Measurements from ENCODE around the gene ADORA1. TPM values are rescaled to one million over a fixed set of nuclear protein-coding genes. Genes with fewer than 3 reads are reported as not detected.

The ADORA1 gene
- total RNA-seq, 2 experiments from 2014 or later: not detected

DNA sequence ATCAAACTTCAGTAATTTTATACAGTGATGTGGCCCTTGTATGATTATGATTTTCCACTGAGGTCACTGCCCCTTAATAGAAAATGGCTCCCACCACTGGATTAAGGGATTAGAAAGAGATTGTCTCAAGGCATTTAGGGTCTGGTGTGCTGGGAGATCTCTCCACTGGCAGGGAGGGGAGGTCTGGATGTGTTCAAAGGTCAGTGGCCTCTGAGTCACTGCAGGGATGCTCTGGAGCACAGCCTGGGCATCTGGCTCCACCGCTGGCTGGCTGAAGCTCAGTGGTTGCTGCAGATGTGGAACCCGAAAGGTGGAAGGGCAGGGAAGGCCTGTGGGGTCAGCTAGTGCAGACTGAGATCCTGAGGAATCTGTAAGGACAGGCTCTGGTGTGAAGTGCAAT is 77.2 kb downstream of the ADORA1 start:
- intact Hi-C loops (cut with micrococcal nuclease; ENCODE audit: unreplicated experiment): no loop called here
- Histone ChIP-seq H4K20me1 (ENCODE audit: insufficient read depth, low read length) (no peaks in the 10 kb centered on the region), H3K9me3 (ENCODE audit: low read length) (no peaks in the 10 kb centered on the region; the same call in 1 of the 2 replicates), H3K36me3 (ENCODE audit: insufficient read depth, low read length) (no peaks in the 10 kb centered on the region), H3K4me3 (ENCODE audit: low read depth, low read length, poor library complexity, severe bottlenecking) (no peak overlapping the region), H3K4me2 (ENCODE audit: low read length) (no peak overlapping the region), H3K9me2 (ENCODE audit: insufficient read depth, low read length) (no peaks in the 10 kb centered on the region), H2AFZ (ENCODE audit: low read length) (no peak overlapping the region), H3K4me1 (ENCODE audit: insufficient read depth, low read length, poor library complexity, severe bottlenecking) (no peaks in the 10 kb centered on the region), H3K27ac (ENCODE audit: low read depth, low read length, poor library complexity, severe bottlenecking) (no peak overlapping the region), H3K79me2 (ENCODE audit: insufficient read depth, low read depth, low read length) (no peaks in the 10 kb centered on the region)
- ChIA-PET CTCF (ENCODE audit: unreplicated experiment) (no interaction called here), POLR2A (no interaction called here)
- BruUV-seq (replicated peaks): no TSS peak
- no peak for TF ChIP-seq EZH2phosphoT487 (IDR thresholded peaks at IDR 0.05; ENCODE audit: borderline replicate concordance, low read depth, low read length)
- TF ChIP-seq, protein P1, sequence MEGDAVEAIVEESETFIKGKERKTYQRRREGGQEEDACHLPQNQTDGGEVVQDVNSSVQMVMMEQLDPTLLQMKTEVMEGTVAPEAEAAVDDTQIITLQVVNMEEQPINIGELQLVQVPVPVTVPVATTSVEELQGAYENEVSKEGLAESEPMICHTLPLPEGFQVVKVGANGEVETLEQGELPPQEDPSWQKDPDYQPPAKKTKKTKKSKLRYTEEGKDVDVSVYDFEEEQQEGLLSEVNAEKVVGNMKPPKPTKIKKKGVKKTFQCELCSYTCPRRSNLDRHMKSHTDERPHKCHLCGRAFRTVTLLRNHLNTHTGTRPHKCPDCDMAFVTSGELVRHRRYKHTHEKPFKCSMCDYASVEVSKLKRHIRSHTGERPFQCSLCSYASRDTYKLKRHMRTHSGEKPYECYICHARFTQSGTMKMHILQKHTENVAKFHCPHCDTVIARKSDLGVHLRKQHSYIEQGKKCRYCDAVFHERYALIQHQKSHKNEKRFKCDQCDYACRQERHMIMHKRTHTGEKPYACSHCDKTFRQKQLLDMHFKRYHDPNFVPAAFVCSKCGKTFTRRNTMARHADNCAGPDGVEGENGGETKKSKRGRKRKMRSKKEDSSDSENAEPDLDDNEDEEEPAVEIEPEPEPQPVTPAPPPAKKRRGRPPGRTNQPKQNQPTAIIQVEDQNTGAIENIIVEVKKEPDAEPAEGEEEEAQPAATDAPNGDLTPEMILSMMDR (conservative IDR thresholded peaks at IDR 0.05; ENCODE audit: low read length): no peak
- DNase-seq (ENCODE audit: low spot score): no peak

DNA sequence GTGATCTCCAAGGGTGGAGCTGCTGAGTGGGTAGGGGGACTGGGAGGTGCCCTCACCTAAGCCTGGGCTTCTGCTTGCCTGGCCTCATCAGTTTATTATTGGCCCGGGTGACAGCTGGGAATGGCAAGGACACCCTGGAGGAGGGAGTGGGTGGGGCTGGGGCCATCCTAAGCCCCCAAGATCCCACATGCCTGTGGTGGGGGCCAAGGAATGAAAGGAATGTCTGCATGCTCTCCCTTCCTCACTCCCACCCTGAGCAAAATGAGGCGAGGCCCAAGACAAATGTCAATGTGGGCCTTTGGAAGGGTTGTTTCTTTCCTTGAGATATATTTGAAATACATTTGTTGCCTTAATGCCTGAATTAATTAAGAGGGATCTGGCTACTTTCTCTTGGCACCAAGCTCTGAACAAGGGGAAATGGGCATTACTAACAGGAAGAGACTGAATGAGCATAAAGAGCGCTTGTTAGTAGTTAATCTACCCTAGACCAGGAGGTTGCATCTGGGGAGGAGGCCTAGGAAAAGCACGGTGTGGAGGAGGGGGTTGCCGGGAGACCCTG is 78.7 kb downstream of the ADORA1 start:
- H3K4me1 ChIP-seq (ENCODE audit: insufficient read depth, low read length, poor library complexity, severe bottlenecking): no peaks in the 10 kb centered on the region

DNA sequence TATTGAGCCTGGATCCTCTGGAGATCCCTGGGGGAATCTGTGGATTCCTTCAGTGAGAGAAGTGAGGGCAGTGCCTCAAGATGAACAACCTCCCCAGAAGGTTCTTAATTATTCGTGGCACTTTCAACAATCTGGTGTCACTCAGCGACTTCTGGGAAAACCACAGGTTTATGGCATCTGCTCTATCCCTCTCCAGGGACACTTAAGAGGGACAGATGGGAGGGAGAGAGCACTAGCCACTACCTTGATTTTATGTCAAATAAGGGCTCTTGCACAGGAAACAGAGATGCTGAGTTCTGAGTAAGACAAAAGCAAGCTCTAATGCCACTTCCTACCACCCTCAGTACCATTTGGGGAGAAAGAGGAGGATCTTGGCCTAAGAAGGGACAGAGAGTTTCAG is 80.2 kb downstream of the ADORA1 start:
- intact Hi-C loops (cut with micrococcal nuclease; ENCODE audit: unreplicated experiment): no loop called here

More for the DNA sequence above, 78.7 kb downstream of the ADORA1 start:
- no TSS peak for BruUV-seq (replicated peaks)
- CTCF ChIA-PET (ENCODE audit: unreplicated experiment): no interaction called here
- POLR2A ChIA-PET: no interaction called here
- no peak for TF ChIP-seq EZH2phosphoT487 (IDR thresholded peaks at IDR 0.05; ENCODE audit: borderline replicate concordance, low read depth, low read length)
- TF ChIP-seq, protein P1 (conservative IDR thresholded peaks at IDR 0.05; ENCODE audit: low read length): no peak
- Histone ChIP-seq H3K27ac (ENCODE audit: low read depth, low read length, poor library complexity, severe bottlenecking) (no peak overlapping the region), H3K9me3 (ENCODE audit: low read length) (no peaks in the 10 kb centered on the region; the same call in 1 of the 2 replicates), H3K36me3 (ENCODE audit: insufficient read depth, low read length) (no peaks in the 10 kb centered on the region), H3K79me2 (ENCODE audit: insufficient read depth, low read depth, low read length) (no peaks in the 10 kb centered on the region), H2AFZ (ENCODE audit: low read length) (no peak overlapping the region), H3K4me3 (ENCODE audit: low read depth, low read length, poor library complexity, severe bottlenecking) (no peak overlapping the region), H4K20me1 (ENCODE audit: insufficient read depth, low read length) (no peaks in the 10 kb centered on the region), H3K4me2 (ENCODE audit: low read length) (no peak overlapping the region), H3K9me2 (ENCODE audit: insufficient read depth, low read length) (no peaks in the 10 kb centered on the region)
- DNase-seq (ENCODE audit: low spot score): no peak
- intact Hi-C loops (cut with micrococcal nuclease; ENCODE audit: unreplicated experiment): no loop called here

More for the DNA sequence above, 80.2 kb downstream of the ADORA1 start:
- no peak for DNase-seq (ENCODE audit: low spot score)
- Histone ChIP-seq H3K36me3 (ENCODE audit: insufficient read depth, low read length) (no peaks in the 10 kb centered on the region), H4K20me1 (ENCODE audit: insufficient read depth, low read length) (no peaks in the 10 kb centered on the region), H3K4me3 (ENCODE audit: low read depth, low read length, poor library complexity, severe bottlenecking) (no peak overlapping the region), H3K4me2 (ENCODE audit: low read length) (no peak overlapping the region), H3K9me3 (ENCODE audit: low read length) (no peaks in the 10 kb centered on the region; the same call in 1 of the 2 replicates), H3K9me2 (ENCODE audit: insufficient read depth, low read length) (no peaks in the 10 kb centered on the region), H2AFZ (ENCODE audit: low read length) (no peak overlapping the region), H3K4me1 (ENCODE audit: insufficient read depth, low read length, poor library complexity, severe bottlenecking) (no peaks in the 10 kb centered on the region), H3K27ac (ENCODE audit: low read depth, low read length, poor library complexity, severe bottlenecking) (no peak overlapping the region), H3K79me2 (ENCODE audit: insufficient read depth, low read depth, low read length) (no peaks in the 10 kb centered on the region)
- TF ChIP-seq, protein P1 (conservative IDR thresholded peaks at IDR 0.05; ENCODE audit: low read length): no peak
- TF ChIP-seq EZH2phosphoT487 (IDR thresholded peaks at IDR 0.05; ENCODE audit: borderline replicate concordance, low read depth, low read length): no peak
- ChIA-PET POLR2A (no interaction called here), CTCF (ENCODE audit: unreplicated experiment) (interaction anchor here (0.9 kb wide), 1 partner anchor 35 kb away, joined by 4 read pairs; no protein-coding TSS in a partner anchor)
- BruUV-seq (replicated peaks): no TSS peak
